ENCODE data around the gene DNAJC8.

DNAJC8 gene

GRCh38 chr1:28199328-28200233 is 33.2 kb downstream of the DNAJC8 start:
- no peak for DNase-seq

- no peak for DNase-seq
Observed at GRCh38 chr1:28197682-28198415, 35.0 kb downstream of the DNAJC8 start.

GRCh38 chr1:28196330-28196729 is 36.5 kb downstream of the DNAJC8 start:
- DNase-seq: no peak

- no peak for DNase-seq
Observed at GRCh38 chr1:28195780-28196179, 37.0 kb downstream of the DNAJC8 start.

GRCh38 chr1:28194326-28195035 is 38.3 kb downstream of the DNAJC8 start:
- DNase-seq: no peak

- no peak for DNase-seq
Observed at GRCh38 chr1:28193701-28194161, 39.1 kb downstream of the DNAJC8 start.

- DNase-seq: no peak
Observed at GRCh38 chr1:28190996-28191645, 41.7 kb downstream of the DNAJC8 start.

GRCh38 chr1:28190337-28190979 is 42.4 kb downstream of the DNAJC8 start:
- peak; percentile 20 for DNase-seq

- DNase-seq: no peak
Observed at GRCh38 chr1:28185071-28185470, 47.8 kb downstream of the DNAJC8 start.

GRCh38 chr1:28180306-28181305 is 52.2 kb downstream of the DNAJC8 start:
- no peak for DNase-seq

GRCh38 chr1:28178690-28179485 is 53.9 kb downstream of the DNAJC8 start:
- DNase-seq: no peak

- peak; percentile 32 for DNase-seq
Observed at GRCh38 chr1:28176492-28177470, 56.0 kb downstream of the DNAJC8 start, which contains the start of gene PTAFR. Gene PTAFR (minus strand): TSS chr1:28176690. CDS start chr1:28151021, 25,669 bp downstream.

GRCh38 chr1:28175955-28176485 is 56.8 kb downstream of the DNAJC8 start:
- no peak for DNase-seq

- no peak for DNase-seq
Observed at GRCh38 chr1:28173980-28174297, 58.9 kb downstream of the DNAJC8 start.

GRCh38 chr1:28173151-28173979 is 59.5 kb downstream of the DNAJC8 start:
- DNase-seq: no peak

- DNase-seq: peak; percentile 95
Observed at GRCh38 chr1:28172713-28173150, 60.1 kb downstream of the DNAJC8 start.

- no peak for DNase-seq
Observed at GRCh38 chr1:28171246-28171645, 61.6 kb downstream of the DNAJC8 start.
